PC-9 (cell line): ENCODE results near the gene HOXA5. TPM values are rescaled to one million over a fixed set of nuclear protein-coding genes. Genes with fewer than 3 reads are reported as not detected.

Experiments used
- BruUV-seq: library from RNA; stranded (reverse); fragments of 400-500 nt; replicated peaks from 2 replicates; lab custom pipeline; 2021; lab: Mats Ljungman, UMichigan
- CTCF ChIA-PET: fragments of 300-600 bp; sonication (Branson Sonifier 250); formaldehyde crosslinking; loops from one replicate; lab custom pipeline; 2022; ENCODE audit warnings: antibody characterized with exemption; lab: Charles Lee
- POLR2A ChIA-PET: fragments of 300-600 bp; sonication (Branson Sonifier 250); formaldehyde crosslinking; loops from one replicate; lab custom pipeline; 2022; ENCODE audit warnings: antibody characterized with exemption; ENCODE audit not compliant: unreplicated experiment; lab: Charles Lee
- DNase-seq, 2 experiments: peaks; one replicate each; pipeline versions ENCODE4 v3.0.0 to v3.0.0-alpha.2; 2015 to 2022; ENCODE audit warnings: mixed read lengths in 1 of 2
- H2AFZ ChIP-seq: fragments of 200-600 bp; sonication (generic); 2 replicates; pipeline ENCODE4 v1.8.1; 2017; ENCODE audit warnings: antibody characterized with exemption
- H3F3A ChIP-seq: fragments of 200-600 bp; sonication (generic); 2 replicates; pipeline ENCODE4 v1.8.1; 2017; ENCODE audit warnings: antibody characterized with exemption, mild to moderate bottlenecking, low read depth; ENCODE audit not compliant: insufficient read depth
- H3K27ac ChIP-seq: fragments of 200-600 bp; sonication (generic); 2 replicates; pipeline ENCODE4 v1.6.1; 2016; ENCODE audit warnings: mixed run types
- H3K27me3 ChIP-seq: fragments of 200-600 bp; sonication (generic); 2 replicates; pipeline ENCODE4 v1.6.1; 2016; ENCODE audit warnings: low read depth, mixed run types; ENCODE audit not compliant: insufficient read depth
- H3K36me3 ChIP-seq: fragments of 200-600 bp; sonication (generic); 2 replicates; pipeline ENCODE4 v1.6.1; 2016; ENCODE audit warnings: low read depth, mixed run types
- H3K4me1 ChIP-seq: fragments of 200-600 bp; sonication (generic); replicated peaks from 2 replicates; pipeline ENCODE4 v1.6.1; 2016; ENCODE audit warnings: mixed run types; ENCODE audit not compliant: insufficient read depth
- H3K4me2 ChIP-seq: fragments of 200-600 bp; sonication (generic); 2 replicates; pipeline ENCODE4 v1.6.1; 2017; ENCODE audit warnings: mixed run types
- H3K4me3 ChIP-seq: fragments of 200-600 bp; sonication (generic); 2 replicates; pipeline ENCODE4 v1.6.1; 2016; ENCODE audit warnings: mixed run types
- H3K79me2 ChIP-seq: fragments of 200-600 bp; sonication (generic); 2 replicates; pipeline ENCODE4 v1.6.1; 2017; ENCODE audit warnings: low read depth, mixed run types
- H3K9me2 ChIP-seq: fragments of 200-600 bp; sonication (generic); 2 replicates; pipeline ENCODE4 v1.8.1; 2017; ENCODE audit warnings: mild to moderate bottlenecking; ENCODE audit not compliant: insufficient read depth
- H3K9me3 ChIP-seq: fragments of 200-600 bp; sonication (generic); 2 replicates; pipeline ENCODE4 v1.8.1; 2016; ENCODE audit warnings: low read depth; ENCODE audit not compliant: insufficient read depth
- H4K20me1 ChIP-seq: fragments of 200-600 bp; sonication (generic); 2 replicates; pipeline ENCODE4 v1.8.1; 2017; ENCODE audit not compliant: insufficient read depth
- CTCF ChIP-seq: fragments of 200-600 bp; sonication (generic); conservative IDR thresholded peaks from 2 replicates; pipeline ENCODE4 v1.6.1; 2017; ENCODE audit warnings: mixed run types, antibody characterized with exemption, mild to moderate bottlenecking, moderate library complexity
- EZH2 ChIP-seq: fragments of 200-600 bp; sonication (generic); IDR thresholded peaks from 2 replicates; pipeline ENCODE4 v1.8.0; 2017; ENCODE audit warnings: antibody characterized with exemption, low read depth
- intact Hi-C: fragments of 100-400 bp; cut with micrococcal nuclease; formaldehyde crosslinking; loops from one replicate; pipeline ENCODE4 v1.10.0; 2022; ENCODE audit not compliant: unreplicated experiment
- total RNA-seq: library from RNA; stranded (reverse); gene quantifications from 2 replicates; pipeline ENCODE4 v1.2.3, GENCODE V29; 2021

HOXA5 gene
- total RNA-seq, 1 experiment from 2014 or later, result 1.0 TPM

- CTCF ChIA-PET, result interaction anchor here (0.6 kb wide), 1 partner anchor 1054 kb away, joined by 5 read pairs; no protein-coding TSS in a partner anchor
- intact Hi-C loops, result no loop called here
- Histone ChIP-seq H3K4me3 (no peak overlapping the region), H3K4me2 (no peak overlapping the region), H3K9me3 (no peaks in the 10 kb centered on the region), H3K79me2 (no peaks in the 10 kb centered on the region), H2AFZ (no peak overlapping the region), H3K36me3 (no peaks in the 10 kb centered on the region), H3K27ac (no peak overlapping the region), H3K4me1 (0 out of 2 replicates have a peak, but pooled peaks cover 6% of the 10 kb centered on the region), H3K9me2 (no peaks in the 10 kb centered on the region), H3F3A (peaks cover 2% of the 10 kb centered on the region; the same call in 1 of the 2 replicates), H4K20me1 (no peaks in the 10 kb centered on the region), H3K27me3 (no peaks in the 10 kb centered on the region)
- TF ChIP-seq EZH2 (no peak), CTCF (no peak)
- POLR2A ChIA-PET, result interaction anchor here (0.6 kb wide), 1 partner anchor 22 kb away, joined by 4 read pairs; no protein-coding TSS in a partner anchor
- no peak for DNase-seq
- BruUV-seq, result no TSS peak
Measured at GRCh38 chr7:27143950-27144780, 684 bp upstream of the HOXA5 start.

GRCh38 chr7:27142580-27143022 lies 880 bp downstream of the HOXA5 start:
- Histone ChIP-seq H3K9me2 (no peaks in the 10 kb centered on the region), H3K36me3 (no peaks in the 10 kb centered on the region), H3K9me3 (no peaks in the 10 kb centered on the region), H3K27ac (no peak overlapping the region), H3K27me3 (no peaks in the 10 kb centered on the region), H2AFZ (no peak overlapping the region), H3K4me2 (no peak overlapping the region), H3K79me2 (no peaks in the 10 kb centered on the region), H3K4me1 (no peaks in the 10 kb centered on the region), H3F3A (no peaks in the 10 kb centered on the region; the same call in 1 of the 2 replicates), H4K20me1 (no peaks in the 10 kb centered on the region), H3K4me3 (no peak overlapping the region)
- POLR2A ChIA-PET, result no interaction called here
- no TSS peak for BruUV-seq
- CTCF ChIA-PET, result interaction anchor here (0.6 kb wide), 1 partner anchor 291 kb away, joined by 4 read pairs; no protein-coding TSS in a partner anchor
- DNase-seq, result no peak
- intact Hi-C loops, result no loop called here
- TF ChIP-seq EZH2 (no peak), CTCF (no peak)

GRCh38 chr7:27141923-27142579 lies 1.4 kb downstream of the HOXA5 start:
- H3K9me3 ChIP-seq, result no peaks in the 10 kb centered on the region
- no peak overlapping the region for H3K4me2 ChIP-seq
- no TSS peak for BruUV-seq
- no peak overlapping the region for H3K27ac ChIP-seq
- peaks cover 4% of the 10 kb centered on the region for H3K4me1 ChIP-seq
- no peaks in the 10 kb centered on the region; the same call in 1 of the 2 replicates for H3F3A ChIP-seq
- ChIA-PET POLR2A (no interaction called here), CTCF (interaction anchor here (0.6 kb wide), 1 partner anchor 291 kb away, joined by 4 read pairs; no protein-coding TSS in a partner anchor)
- intact Hi-C loops, result no loop called here
- H2AFZ ChIP-seq, result no peak overlapping the region
- H3K4me3 ChIP-seq, result no peak overlapping the region
- DNase-seq, result no peak
- no peaks in the 10 kb centered on the region for H3K27me3 ChIP-seq
- no peak for TF ChIP-seq EZH2
- TF ChIP-seq CTCF, result no peak
- H4K20me1 ChIP-seq, result no peaks in the 10 kb centered on the region
- H3K79me2 ChIP-seq, result no peaks in the 10 kb centered on the region
- H3K36me3 ChIP-seq, result no peaks in the 10 kb centered on the region
- H3K9me2 ChIP-seq, result no peaks in the 10 kb centered on the region
